RPMI8226 (cell line): Measurements from ENCODE around the gene EXTL1.
A peak's percentile ranks its signal among the peaks of the same experiment; 100 is the strongest.

ENCODE experiments used
- DNase-seq: peaks from one replicate; pipeline ENCODE4 v3.0.0-alpha.2; 2015

EXTL1 gene

DNA sequence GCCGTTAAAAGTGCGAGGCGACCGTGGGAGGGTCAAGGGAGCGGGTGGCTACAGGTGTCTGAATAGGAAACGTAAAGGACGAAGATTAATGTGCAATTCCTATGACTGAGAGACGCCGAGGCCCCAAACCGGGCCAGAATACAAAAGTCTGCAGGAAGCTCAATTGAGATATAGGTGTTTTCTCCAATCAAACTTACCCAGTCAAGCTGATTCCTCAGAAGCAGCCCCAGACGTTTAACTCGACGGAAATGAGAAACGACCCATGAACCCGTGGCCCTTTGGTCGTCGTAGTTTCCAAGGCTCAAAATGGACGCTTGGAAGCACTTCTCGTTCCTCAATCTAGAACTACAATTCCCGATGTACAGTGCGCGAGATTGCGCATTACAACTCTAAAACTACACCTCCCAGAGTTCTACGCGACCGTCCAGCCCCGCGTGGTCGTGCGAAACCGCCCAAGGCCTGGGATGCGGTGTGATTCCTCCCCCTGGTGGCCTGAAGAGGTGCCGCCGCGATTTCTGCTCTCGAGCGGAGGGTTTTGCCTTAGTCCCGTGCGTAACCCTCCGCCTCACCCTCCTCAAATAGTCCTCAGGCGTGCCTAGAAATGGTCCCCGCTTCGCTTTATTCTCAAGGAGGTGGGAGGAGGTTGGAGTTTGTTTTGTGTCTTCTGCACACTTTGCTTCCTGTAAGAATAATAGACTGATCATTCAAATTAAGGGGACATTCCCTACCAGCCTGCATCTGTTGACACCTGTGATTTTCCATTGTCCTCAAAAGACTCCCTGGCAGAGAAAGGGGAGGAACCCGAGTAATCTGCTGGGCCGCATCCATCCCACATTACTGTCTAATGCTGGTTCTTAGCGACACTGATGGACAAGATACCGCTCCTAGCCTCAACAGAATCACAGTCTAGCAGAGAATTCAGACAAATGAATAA lies 23.5 kb upstream of the EXTL1 start, which contains the start of gene PAFAH2:
PAFAH2 (minus strand) TSS at position 236 of the 934 bp plus-strand sequence. CDS start 7,247 bp downstream, outside the sequence.
- DNase-seq, result peak; percentile 100

DNA sequence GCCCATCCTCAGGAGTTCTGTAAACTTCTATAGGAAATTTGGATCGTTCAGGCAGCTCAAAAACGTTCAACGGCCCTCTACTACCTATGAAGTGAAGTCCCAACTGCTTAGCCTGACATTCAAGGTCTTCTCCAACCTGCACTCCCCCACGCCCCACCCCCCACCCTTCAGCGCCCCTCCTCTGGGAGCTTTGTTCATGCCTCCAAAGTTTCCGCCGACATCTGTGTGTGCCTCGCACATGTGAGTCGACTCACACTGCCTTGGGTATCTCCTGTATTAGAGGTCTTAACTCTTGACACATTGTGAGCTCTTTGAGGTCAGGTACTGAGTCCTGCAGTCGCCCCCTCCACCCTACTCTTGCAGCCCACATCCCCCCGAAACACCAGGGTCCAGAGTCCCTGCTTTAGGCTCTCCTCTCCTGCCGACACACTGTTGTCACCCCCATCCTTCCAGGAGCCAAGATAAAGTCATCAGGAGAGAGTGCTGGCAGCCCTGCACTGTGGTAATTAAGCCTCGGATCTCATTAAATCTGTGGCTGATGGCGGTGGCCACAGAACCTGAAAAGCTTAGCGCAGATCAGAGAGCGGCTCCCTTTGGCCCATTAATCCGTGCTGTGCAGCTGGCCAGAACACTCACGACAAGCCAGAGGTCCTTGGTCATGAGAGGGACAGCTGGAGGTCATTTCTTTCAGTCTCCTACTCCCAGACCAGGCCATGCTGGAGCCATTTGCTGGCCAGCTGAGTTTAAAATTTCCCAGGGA lies 22.4 kb upstream of the EXTL1 start:
- DNase-seq, result no peak

- DNase-seq, result no peak
Observed at GRCh38 chr1:26003262-26003661, 18.3 kb upstream of the EXTL1 start.

DNA sequence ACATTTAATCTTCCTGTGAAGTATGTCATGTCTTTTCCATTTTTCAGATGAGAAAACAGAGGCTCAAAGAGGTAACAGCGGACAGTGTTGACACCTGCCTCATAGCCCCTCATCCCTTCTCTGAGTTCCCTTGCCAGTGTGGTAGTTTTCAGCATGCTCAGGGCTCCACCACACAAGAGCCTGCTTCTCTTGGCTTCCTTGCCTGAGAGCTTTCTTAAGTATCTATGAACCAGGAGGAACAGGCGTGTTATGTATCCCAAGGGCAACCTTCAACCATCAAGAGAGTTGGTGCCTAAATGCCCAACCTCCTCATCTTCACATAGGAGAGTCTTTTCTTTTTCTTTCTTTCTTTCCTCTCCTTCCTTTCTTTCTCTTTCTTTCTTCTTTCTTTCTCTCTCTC lies 17.8 kb upstream of the EXTL1 start:
- DNase-seq, result no peak

GRCh38 chr1:26005434-26006105 lies 16.0 kb upstream of the EXTL1 start:
- DNase-seq, result no peak

DNA sequence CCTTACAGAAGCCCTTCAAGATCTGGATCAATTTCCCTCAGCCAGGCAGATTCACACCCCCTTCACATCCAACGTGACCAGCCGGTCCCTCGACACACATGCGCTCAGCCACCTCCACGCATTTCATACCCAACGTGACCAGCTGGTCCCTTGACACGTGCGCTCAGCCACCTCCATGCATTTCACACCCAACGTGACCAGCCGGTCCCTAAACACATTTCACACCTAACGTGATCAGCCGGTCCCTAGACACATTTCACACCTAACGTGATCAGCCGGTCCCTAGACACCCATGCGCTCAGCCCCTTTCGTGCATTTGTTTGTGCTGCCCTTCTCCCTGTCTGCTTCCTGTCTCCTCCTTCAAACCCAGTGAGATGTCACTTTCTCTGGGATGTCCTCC lies 14.9 kb upstream of the EXTL1 start:
- DNase-seq, result no peak

GRCh38 chr1:26009796-26010447 lies 11.7 kb upstream of the EXTL1 start:
- peak; percentile 57 for DNase-seq

- DNase-seq, result no peak
Observed at GRCh38 chr1:26010825-26011224, 10.8 kb upstream of the EXTL1 start.

- no peak for DNase-seq
Observed at GRCh38 chr1:26012864-26013263, 8.7 kb upstream of the EXTL1 start.

DNA sequence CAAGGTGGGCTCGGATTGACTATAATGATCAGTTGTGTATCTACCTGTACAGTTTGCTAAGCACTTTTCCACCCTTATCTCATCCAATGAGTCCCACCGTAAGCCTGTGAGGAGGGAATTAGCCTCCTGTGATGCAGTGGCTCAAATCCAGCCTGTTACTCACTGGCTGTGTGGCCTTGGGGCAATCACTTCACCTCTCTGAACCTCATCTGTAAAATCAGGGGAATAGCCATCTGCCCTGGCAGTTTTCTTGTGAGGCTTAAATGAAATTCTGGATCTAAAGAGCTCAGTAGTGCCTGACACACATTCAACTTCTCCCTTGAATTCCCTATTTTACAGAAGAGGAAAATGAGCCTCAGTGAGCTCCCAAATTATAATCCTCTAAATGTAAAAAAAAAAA lies 7.4 kb upstream of the EXTL1 start:
- no peak for DNase-seq

DNA sequence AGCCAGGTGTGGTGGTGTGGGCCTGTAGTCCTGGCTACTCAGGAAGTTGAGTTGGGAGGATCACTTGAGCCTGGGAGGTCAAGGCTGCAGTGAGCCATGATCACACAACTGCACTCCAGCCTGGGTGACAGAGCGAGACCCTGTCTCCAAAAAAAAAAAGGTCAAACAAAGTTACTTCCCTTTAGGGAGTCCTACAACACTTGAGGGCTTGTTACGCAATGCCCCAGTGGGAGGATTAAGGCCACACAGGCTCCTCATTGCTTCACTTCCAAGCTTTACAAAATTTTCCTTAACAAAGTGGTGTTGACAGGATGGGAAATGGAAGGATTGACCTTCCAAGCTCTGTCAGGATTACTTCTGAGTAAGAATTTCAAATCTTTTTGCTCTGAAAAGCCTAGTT lies 6.2 kb upstream of the EXTL1 start:
- no peak for DNase-seq

GRCh38 chr1:26016258-26016952 lies 5.2 kb upstream of the EXTL1 start:
- DNase-seq, result no peak

GRCh38 chr1:26016953-26017545 lies 4.5 kb upstream of the EXTL1 start:
- DNase-seq, result no peak

DNA sequence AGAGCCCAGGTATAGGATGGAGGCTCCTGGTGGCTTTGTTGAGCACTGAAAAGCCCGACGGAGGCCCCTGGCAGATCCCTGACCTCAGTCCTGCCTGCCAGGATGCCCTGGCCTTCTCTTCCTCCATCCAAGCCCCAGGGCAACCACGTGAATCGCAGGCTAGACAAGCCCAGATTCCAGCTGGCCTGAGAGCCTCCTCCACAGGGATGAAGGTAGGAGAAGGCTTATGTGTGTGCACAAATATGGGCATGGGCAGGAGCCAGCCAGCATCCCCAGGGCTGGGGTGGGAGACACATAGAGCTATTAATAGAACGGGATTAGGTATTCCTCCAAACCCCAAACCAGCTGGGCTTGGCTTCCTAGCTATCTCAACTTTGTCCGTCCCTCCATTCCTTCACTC lies 4.0 kb upstream of the EXTL1 start:
- DNase-seq, result no peak

DNA sequence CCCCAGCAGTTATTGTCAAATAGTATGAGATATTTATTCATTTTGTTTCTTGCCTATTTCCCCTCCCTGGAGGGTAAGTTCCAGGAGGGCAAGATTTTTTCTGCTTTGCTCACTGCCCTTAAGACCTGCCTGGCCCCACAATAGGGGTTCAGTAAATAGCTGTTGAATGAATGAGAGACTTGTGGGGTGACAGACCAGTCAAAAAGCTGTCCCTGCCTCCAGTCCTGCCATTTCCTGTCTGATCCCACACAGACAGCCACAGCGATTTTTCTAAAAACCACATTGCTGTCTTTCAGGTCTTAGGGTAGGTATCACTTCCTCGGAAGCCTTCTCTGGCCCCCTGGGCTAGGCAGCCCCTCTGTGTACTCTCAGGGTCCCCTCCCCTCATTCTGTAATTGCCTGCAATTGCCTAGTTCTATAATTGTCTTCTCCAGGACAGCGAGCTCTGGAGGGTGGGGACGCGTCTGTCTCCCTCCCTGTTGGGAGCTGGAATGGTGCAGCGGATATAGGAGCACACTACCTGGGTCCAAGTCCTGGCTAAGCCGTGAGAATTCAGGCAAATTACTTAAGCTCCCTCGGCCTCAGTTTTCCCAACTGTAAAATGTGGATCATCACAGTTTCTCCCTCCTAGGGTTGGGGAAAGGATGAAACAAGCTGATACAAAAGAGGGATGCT lies 1.8 kb upstream of the EXTL1 start:
- DNase-seq, result no peak

GRCh38 chr1:26020330-26020768 lies 1.2 kb upstream of the EXTL1 start:
- no peak for DNase-seq

- DNase-seq, result no peak
Observed at GRCh38 chr1:26020941-26021646, 481 bp upstream of the EXTL1 start.

GRCh38 chr1:26022404-26022779 lies 817 bp downstream of the EXTL1 start:
- no peak for DNase-seq

DNA sequence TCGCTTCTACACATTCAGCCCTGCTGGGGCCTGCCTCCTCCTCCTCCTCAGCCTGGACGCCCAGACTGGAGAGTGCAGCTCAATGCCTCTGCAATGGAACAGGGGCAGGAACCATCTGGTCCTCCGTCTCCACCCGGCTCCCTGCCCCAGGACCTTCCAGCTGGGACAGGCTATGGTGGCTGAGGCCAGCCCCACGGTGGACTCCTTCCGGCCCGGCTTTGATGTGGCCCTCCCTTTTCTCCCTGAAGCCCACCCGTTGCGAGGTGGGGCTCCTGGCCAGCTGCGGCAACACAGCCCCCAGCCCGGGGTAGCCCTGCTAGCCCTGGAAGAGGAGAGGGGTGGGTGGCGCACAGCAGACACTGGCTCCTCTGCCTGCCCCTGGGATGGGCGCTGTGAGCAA lies 1.4 kb downstream of the EXTL1 start:
- no peak for DNase-seq

- no peak for DNase-seq
Observed at GRCh38 chr1:26023826-26024225, 2.3 kb downstream of the EXTL1 start.

GRCh38 chr1:26025060-26025459 lies 3.5 kb downstream of the EXTL1 start:
- no peak for DNase-seq
